22Rv1 (cell line): ENCODE measurements around the gene IER5.

Experiments used
- ZFX ChIP-seq: fragments of 450-650 bp; IDR thresholded peaks from 2 replicates; pipeline ENCODE4 v1.6.1; 2017; ENCODE audit warnings: antibody characterized with exemption, borderline replicate concordance
- TF ChIP-seq, protein P1 (sequence below): fragments of 450-650 bp; IDR thresholded peaks from 2 replicates; pipeline ENCODE4 v1.5.1; 2017; ENCODE audit warnings: mild to moderate bottlenecking

DNA sequence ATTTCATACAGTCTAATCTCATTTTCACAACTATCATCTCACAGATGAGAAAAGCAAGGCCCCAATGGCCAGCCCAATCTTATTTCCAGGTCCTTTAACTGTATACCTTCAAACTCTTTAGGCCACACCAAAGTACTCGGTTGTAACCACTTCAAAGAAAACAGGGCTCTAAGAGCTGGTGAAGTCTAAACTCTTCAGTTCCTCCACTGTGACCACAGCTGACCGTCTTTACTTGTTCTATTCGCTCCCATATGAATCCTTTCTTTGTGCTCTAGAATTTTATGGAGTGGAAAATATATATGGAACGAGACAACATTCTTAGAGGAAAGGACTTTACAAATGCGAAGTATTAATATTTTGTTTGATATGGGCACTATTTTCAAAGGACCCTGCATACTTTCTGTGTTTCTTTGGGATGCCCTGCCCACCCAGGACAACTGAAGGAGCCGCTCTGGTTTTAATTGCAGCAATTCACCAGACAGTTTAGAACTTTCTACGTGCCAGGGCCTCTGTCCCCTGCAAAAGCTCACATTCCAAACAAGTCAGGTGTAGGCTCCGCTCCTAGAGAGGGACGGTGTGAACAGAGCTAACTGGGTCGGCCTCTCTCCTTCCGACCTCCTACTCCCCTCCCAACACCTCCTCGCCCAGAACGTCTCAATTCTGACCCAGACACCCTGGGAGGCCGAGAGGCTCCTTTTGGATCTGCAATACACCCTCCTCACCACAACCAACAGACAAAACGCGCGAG is 15.7 kb downstream of the IER5 start:
- TF ChIP-seq, protein P1, sequence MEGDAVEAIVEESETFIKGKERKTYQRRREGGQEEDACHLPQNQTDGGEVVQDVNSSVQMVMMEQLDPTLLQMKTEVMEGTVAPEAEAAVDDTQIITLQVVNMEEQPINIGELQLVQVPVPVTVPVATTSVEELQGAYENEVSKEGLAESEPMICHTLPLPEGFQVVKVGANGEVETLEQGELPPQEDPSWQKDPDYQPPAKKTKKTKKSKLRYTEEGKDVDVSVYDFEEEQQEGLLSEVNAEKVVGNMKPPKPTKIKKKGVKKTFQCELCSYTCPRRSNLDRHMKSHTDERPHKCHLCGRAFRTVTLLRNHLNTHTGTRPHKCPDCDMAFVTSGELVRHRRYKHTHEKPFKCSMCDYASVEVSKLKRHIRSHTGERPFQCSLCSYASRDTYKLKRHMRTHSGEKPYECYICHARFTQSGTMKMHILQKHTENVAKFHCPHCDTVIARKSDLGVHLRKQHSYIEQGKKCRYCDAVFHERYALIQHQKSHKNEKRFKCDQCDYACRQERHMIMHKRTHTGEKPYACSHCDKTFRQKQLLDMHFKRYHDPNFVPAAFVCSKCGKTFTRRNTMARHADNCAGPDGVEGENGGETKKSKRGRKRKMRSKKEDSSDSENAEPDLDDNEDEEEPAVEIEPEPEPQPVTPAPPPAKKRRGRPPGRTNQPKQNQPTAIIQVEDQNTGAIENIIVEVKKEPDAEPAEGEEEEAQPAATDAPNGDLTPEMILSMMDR: no peak
- no peak for TF ChIP-seq ZFX
